Measurements from ENCODE around the gene ALK.
A peak's percentile ranks its signal among the peaks of the same experiment; 100 is the strongest.

The ALK gene

DNA sequence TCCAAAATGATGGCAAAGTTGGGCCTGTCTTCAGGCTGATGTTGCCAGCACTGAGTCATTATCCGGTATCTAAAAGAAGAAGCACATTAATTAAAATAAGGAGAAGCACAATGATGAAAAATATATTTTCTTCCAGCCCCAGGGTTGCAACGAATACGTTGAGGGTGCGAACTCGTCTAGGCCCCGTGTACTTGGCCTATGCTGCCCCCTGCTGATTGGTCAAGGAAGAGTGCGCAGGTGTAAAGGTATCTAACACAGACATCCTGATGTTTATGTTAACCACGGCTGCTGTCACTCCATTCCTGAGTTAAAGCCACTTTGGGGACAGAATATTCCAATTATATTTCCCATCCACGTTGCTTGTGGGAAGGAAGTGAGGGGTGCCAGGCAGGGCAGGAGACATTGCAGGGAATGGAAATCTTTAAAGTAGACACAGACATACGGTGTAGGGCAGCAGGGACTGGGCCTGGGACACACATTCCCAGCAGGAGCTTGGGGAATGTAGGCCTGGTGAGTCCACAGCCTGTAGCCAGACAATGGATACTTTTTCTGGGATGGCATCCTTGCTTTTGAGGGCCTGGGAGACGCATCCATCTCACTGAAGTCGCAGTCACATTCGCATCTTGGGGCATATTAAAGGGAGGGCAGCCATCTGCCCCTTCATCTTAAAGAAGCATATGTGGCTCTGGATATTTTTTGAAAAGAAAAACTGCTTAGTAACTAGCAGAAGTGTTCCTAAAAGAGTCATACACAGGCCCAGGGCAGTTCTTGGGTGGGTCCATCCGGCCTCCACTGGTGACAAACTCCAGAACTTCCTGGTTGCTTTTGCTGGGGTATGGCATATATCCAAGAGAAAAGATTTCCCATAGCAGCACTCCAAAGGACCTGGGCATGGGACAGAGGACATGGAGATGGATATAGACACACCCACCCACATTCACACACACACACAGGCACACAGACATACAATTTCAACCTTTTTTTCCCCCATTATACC lies 724.3 kb downstream of the ALK start:
- peak; percentile 76 for DNase-seq (ENCODE audit: low spot score)

DNA sequence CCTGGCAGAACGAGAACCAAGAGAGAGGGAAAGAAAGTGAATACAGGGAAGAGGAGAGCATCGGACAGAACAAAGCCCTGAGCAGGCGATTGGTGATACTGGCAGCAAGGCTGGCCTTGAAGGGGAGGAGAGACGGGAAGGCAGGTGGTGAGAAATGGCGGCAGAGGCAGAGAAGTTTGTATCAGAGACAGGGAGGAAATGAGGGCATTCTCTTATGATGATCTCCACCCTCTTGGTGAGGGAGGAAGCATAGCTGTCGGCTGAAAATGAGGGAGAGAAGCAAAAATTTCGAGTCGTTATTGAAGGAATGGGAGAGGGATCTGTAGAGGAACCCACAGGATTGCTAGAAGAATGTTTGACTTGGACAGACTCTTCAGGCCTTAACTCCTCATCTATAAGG lies 725.6 kb downstream of the ALK start:
- no peak for DNase-seq (ENCODE audit: low spot score)

DNA sequence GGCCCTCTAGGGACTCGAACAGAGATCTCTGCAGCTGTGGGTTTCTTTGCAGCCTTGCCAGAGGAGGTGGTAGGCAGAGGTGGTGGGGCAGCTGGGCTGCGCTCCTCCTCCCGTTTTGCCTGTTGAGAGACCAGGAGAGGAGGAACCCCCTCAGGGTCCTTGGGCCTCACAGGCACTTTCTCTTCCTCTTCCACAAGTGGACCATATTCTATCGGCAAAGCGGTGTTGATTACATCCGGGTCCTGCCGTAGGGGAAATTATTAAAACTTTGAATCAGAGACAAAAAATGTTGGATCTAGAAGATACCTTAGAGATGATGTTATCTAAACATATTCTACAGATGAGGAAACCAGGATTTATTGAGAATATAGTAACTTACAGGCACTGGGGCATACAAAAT lies 727.7 kb downstream of the ALK start:
- no peak for DNase-seq (ENCODE audit: low spot score)

DNA sequence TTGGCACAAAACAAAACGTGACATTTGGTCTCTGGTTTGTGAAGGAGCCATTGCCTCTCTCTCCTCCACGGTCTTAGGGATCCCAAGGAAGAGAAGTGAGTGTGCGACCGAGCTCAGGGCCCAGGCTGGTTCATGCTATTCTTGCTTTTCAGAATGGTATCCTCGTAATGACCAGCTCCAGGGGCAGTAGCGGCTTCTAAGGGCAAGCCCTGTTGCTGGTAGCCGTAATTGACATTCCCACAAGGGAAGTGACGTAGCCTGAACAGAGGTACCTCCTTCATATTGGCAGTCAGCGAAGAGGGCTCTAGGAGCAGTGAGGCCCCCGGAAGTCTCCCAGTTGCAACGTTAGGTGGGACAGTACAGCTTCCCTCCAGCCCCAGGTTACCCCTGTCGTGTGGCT lies 728.3 kb downstream of the ALK start:
- DNase-seq (ENCODE audit: low spot score), result no peak

DNA sequence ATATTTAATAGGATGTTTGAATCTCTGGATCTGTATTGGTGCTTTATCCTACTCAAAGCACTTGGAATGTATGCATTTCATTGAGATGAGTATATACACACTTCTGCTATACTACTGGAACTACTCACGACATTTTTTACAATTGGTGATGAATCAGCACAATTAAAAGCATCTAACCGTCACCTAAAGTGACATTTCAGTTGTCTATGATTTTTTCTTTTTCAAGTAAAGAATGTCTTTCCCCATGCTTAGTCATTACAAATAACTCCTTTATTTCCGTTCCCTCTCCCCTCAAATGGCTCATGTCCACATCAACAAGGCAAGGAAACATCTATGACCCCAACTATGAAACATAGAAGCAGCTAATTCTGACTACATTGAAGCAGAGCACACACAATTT lies 728.9 kb downstream of the ALK start:
- no peak for DNase-seq (ENCODE audit: low spot score)

DNA sequence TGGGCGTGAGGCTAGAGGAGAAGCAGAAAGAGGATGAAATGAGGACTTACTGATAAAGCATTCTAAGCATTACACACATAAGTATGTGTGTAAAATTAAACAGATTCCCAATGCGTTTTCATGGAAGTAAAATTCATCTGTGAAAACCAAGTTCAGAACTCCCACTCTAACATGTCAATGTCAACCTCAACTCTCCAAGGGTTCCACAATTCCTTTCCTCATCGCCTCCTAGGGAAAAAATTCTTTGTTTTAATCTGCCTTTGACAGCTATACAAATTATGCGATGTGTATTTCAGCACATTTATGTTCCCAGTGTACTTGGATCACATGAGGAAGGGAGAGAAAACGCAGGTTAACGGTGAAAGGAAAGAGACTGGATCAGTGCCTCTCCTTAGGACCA lies 729.6 kb downstream of the ALK start:
- no peak for DNase-seq (ENCODE audit: low spot score)

DNA sequence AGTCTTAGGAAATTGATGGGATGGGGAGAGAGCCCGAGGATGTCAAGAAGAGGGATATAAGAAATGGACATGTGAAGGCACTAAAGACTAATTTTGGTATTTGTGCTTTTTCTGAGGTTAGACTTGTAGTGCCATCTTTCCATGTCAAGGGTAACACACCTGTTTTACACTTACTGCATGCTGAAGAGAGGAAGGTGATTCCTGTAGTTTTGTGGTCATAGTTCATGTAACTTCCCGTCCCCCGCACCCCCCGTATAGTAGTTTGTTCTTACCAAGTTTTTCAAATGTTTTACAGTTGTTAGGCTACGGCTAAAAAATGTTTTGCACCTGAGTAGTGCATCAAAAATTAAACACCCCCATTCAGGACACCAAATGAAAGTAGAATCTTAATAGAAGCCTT lies 732.3 kb downstream of the ALK start:
- DNase-seq (ENCODE audit: low spot score), result no peak

DNA sequence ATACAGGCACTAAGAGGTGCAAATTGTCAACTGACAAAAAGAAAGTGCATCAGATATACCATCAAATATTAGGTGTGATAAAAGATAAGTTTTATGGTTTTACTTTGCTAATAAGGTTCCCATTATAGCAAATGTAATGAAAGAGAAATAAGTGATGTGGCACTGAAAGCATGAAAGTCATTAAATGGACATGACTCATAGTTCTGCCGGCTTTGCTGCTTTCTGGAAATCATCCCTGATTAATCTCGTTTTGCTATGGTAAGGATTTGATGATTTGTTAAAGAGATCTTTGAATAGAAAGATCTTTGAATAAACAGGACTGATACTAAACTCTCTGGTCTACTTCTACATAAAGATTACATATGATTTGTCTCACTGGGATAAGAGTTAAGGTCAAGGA lies 733.5 kb downstream of the ALK start:
- DNase-seq (ENCODE audit: low spot score), result no peak

DNA sequence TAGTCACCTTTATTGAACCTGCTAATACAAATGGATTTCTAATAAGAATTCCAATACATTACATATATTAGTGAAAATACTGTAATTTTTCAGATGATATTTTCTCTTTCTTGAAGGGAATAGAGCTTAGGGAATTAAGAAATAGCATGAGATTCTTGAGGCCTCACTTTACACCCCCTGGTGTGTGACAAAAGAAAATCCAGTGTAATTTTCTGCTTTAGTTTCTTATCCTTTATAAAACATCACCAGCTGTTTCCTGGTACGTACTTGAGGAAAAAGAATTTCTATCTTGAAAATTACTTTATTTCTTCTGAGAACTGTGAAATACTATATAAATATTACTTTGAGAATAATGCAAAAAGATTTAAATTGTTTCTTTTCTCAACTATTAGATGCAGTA lies 734.6 kb downstream of the ALK start:
- no peak for DNase-seq (ENCODE audit: low spot score)

DNA sequence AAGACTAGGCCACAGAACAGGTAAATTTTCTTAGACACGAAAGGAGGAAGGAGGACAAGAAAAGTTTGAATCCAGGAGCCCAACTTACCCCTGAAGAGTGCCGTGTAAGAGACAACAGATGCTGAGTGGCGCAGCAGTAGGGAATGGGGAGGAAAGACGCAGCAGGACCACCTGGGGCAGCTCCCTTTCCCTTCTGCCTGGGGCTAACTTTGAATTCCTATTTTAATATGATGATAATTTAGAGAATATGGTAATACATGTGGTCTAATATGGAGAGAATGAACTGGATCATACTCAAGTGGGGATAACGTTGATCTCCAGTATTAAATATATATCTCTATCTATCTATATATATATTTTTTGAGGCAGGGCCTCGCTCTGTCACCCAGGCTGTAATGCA lies 736.9 kb downstream of the ALK start:
- DNase-seq (ENCODE audit: low spot score), result no peak

DNA sequence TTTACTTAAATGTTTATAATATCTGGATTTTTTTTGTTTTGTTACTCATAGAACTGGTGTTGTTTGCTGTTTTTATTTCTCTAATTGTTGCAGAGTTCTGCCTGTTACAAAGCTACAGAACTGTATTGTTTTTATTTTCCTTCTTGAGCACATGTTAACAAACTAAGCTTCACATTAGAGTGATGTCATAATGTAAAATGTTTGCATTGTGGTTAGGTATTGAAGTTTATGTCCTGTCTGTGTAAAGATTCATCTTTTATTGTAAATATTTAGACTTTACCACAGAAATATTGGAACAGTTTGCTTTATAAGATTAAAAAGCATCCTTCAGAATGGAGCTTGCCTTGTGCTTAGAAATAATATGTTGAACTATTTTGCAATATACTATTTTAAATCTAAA lies 738.5 kb downstream of the ALK start:
- no peak for DNase-seq (ENCODE audit: low spot score)

DNA sequence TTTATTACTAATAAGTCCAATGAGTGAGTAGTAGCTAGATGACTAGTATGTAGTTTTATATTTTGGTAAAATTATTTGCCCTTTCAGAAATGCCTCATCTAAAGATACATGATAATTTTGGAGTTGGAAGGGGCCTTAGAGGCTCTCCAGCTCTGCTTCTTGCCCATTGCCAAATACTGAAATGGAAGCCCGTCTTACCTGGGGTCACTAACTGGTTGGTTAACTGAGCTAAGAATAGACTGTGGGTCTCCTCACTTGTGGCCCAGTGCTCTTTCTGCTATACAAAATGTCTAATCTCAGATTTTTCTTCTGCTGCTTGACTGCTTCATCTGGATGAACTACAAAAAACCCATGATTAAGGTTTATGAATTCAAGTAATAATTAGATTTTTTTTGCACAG lies 739.1 kb downstream of the ALK start:
- DNase-seq (ENCODE audit: low spot score), result no peak

DNA sequence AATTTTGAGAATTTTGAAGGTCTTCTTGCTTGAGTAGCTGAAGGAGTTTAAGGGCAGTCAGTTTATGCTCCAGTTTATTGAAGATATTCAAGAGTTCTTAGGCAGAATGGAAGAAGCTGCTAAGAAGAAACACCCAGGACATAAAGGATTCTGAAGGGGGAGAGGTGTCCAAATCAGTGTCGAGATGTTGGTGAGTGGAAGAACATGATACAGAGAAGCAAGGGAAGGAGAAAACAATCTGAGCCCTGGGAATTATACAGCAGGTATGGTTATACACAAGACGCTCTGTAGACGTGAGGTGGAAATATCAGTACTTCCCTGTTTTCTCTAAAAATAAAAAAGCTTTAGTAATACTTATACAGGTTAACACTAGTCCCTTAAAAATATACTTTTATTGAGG lies 746.0 kb downstream of the ALK start:
- DNase-seq (ENCODE audit: low spot score), result no peak

DNA sequence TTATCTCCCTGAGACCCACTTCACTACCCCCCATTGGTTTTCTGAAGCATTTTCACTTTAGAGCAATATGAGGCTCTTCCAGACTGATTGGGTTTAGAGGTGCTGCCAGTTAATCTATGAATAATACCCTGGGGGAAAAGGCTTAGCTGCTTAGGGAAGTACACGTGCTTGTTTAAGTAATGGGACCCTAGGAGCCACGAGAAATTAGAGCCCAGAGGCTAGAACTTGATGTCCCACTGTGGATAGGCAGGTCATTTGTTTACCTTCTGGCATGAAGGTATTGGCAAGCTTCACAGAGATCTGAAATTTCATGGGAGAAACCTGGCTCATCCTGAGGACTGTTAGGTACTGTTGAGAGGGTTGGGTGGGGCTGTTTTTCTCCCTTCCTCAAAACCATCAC lies 746.4 kb downstream of the ALK start:
- no peak for DNase-seq (ENCODE audit: low spot score)

DNA sequence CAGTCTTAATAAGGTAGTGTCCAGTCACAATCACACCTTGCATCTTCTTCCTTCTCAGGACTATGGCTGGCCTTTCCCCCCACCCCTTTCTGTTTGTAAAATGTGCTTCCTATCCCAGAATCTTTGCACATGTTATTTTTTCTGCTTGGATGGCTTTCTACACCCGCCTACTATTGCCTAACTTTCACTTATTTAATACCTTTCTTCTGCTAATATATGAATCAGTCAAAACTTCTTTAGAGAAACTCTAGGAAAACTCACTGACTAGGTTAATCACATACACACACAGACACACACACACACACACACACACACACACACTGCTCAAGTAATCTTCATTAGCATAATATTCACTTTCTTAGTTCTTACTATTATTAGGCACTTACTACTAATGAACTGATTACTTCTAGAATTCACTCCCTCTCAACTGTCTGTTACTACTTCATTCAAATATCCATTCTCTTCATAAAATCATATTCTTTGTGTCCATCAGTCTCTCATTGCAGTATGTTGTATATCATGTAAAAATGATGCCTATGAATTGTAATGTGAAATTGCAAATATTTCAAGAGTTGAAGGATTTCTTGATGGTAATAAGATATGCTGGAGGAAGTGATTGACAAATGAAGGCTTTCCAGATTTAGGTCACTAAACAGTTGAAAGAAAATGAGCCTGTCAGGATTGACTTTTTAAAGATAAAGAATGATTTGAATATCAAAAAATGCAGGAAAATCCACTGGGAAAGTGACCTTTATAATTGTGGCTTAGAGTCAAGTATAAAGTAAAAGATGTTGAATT lies 754.9 kb downstream of the ALK start:
- no peak for DNase-seq (ENCODE audit: low spot score)

DNA sequence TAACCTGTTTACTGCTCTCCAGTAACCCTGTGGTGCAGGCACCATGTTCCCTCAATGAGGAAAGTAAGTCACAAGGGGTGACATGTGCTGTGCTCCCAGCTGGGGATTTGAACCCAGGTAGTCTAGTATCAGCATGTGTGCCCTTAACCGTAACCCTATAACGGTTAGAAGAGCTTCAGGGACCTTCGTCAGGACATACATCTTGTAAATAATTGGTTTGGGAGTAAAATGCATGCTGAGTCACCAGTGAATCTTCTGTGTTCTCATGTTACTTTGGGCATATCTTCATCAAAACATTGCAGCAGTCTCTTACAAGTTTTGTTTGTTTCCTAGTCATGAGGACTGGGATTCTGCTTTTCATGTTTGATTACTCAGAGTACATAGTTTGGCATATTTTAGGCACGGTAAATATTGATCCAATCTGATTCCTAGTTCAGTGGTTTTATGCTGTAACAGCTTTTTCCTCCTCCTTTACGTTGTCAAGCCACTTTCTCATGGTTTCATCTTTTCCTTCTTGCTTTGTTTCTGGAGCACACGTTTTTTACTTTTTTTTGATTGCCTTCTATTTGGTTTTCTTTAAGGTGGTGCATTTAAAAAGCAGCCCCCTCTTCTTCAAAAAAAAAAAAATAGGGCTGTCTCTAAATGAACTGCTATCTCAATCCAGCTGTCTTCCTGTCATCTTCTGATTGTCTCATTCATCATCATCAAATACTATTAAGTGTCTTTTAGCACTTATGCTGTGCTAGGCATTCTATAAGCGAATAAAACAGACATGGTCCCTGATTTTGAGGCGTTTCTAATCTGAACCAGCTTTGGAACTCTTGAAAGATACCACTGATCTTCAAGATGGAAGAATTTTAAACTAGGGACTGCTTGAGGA lies 755.8 kb downstream of the ALK start:
- DNase-seq (ENCODE audit: low spot score), result no peak

DNA sequence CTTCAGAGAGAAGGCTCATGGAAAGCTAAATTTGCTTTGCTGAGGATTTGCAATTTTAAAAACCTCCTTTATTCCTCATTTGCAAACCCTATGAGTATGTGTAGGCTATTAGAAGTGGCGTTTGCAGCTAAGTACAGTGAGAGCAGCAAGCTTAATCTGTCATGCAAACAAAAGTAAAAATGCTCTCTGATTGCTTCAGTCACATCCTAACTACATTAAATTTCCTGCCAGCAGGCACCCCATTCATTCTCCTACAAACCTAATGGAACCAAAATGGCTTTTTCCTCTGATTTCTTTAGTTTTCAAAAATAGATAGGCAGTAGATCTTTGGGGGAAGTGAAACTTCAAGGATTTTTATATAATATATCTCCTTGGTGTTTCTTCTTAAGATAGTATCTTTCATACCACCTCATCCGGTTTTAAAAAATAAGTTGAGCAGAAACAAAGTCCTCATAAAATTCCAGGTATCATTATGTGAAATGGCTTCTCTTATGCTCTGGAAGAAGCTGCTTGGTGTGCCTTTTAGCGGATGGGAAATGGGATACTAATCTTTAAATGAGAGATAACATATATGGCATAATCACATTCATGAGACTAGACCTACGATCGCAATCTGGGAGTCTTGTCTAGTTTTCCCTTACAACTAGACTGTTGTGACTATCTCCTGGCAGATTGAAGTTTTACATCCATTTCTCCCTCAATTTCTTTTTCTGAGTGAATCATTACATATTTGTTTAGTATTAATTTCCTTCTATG lies 757.1 kb downstream of the ALK start:
- DNase-seq (ENCODE audit: low spot score), result no peak

DNA sequence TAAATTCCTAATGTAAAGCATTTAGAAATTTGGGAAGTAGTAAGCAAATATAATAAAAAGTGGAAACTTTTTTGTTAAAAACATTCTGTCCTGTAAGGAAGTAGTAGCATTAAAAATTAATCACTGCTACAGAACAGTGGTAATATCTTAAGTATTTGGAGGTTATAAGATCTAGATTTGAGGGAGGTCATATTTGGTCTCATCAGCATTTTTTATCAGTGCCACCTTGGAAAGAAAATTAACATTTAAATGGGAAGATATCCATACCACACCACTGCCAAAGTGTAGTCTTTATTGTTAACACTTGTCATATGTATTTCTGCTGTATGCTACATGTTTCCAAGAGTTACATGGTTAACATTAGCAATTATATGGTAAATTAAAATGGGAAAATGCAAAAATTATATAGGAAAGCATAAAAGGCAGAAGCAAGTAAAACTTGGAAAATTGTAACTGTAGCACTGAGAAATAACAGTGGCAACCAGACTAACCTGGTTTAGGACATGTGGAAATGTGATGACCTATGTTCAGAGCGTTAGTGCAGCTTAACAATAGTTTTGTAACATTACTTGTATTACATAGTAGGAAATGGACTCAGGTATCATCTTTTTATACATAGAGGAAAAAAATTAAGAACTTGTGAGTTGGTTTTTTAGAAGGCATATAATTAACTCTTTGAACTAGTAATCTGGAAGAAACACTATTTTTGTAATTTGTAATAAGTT lies 759.0 kb downstream of the ALK start:
- no peak for DNase-seq (ENCODE audit: low spot score)

DNA sequence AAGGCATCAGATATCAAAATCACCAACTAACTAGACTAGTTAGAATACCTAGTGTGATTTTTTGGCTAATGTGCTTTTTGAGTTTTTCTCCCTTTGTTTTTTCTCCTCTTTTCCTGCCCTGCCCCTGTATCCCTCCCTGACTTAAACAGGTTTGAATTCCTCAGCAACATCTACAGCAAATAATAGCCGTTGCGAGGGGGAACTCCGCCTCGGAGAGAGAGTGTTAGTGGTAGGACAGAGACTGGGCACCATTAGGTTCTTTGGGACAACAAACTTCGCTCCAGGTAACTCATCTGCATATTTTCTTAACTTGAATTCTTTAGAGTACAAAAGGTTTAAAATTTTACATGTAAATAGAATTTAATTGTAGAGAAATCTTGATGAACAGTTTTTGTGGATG lies 761.2 kb downstream of the ALK start:
- no peak for DNase-seq (ENCODE audit: low spot score)

DNA sequence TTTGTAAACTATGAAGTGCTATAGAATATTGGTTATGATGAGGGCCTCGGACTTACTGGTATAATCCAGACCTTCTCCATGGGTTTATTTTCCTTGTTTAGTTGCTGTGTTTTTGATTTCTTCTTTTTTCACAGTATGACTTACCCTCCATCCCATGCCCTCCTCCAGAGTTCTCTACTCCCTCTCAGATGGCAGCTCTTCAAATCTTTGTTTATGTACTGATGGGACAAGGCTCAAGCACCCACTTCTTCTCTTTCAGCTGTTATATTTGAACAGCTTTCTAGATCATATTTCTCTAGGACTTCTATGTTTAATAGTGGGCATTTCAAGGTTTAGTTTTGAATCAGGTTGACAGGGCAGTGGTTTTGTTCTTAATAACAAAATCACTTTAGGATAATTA lies 762.3 kb downstream of the ALK start:
- DNase-seq (ENCODE audit: low spot score), result no peak

DNA sequence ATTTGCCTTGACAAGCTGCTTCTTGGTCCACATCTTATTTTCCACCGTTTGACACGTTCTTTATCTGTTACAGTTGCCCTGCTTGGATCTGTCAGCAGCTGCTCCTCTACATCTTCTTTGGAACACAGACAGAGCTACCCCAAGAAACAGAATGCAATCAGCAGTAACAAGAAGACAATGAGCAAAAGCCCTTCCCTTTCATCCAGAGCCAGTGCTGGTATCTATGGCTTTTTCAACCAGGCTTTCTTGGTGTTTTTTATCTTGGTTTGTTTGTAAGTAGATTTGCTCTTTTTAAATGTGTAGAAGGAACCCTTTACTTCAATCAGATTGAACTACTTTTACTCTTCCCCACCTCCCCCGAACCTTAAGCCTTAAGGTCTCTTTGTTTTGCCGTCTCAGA lies 764.3 kb downstream of the ALK start:
- no peak for DNase-seq (ENCODE audit: low spot score)

Data from Ammon's horn (tissue), 1 donor.